Type B pancreatic cell (in vitro differentiated cells): ENCODE measurements around the gene UBE3A. TPM values are rescaled to one million over a fixed set of nuclear protein-coding genes. Genes with fewer than 3 reads are reported as not detected.

Source experiments
- DNase-seq: peaks from one replicate; pipeline ENCODE4 v3.0.0; 2021; ENCODE audit warnings: mixed read lengths; ENCODE audit not compliant: unreplicated experiment; ENCODE audit errors: extremely low spot score
- H3K27ac Mint-ChIP-seq: 2 replicates; pipeline ENCODE4 v1.8.0; 2021; ENCODE audit warnings: mild to moderate bottlenecking, mixed read lengths
- H3K27me3 Mint-ChIP-seq: 2 replicates; pipeline ENCODE4 v1.8.0; 2021; ENCODE audit warnings: mixed read lengths
- H3K36me3 Mint-ChIP-seq: 2 replicates; pipeline ENCODE4 v1.8.0; 2021; ENCODE audit warnings: mixed read lengths
- H3K4me1 Mint-ChIP-seq: one replicate; pipeline ENCODE4 v1.8.0; 2021; ENCODE audit warnings: mixed read lengths; ENCODE audit not compliant: unreplicated experiment
- H3K4me3 Mint-ChIP-seq: 2 replicates; pipeline ENCODE4 v1.8.0; 2021; ENCODE audit warnings: mild to moderate bottlenecking, mixed read lengths
- H3K9me3 Mint-ChIP-seq: 2 replicates; pipeline ENCODE4 v1.8.0; 2021; ENCODE audit warnings: mixed read lengths
- total RNA-seq: library from RNA; stranded (reverse); gene quantifications from 2 replicates; pipeline ENCODE4 v1.2.1, GENCODE V29; 2021; ENCODE audit warnings: low replicate concordance
- TF ChIP-seq, protein P1 (sequence below): fragments of 200-600 bp; sonication (generic); conservative IDR thresholded peaks from 2 replicates; pipeline ENCODE4 v1.5.0; 2021; ENCODE audit warnings: antibody characterized with exemption, mild to moderate bottlenecking

The UBE3A gene
- total RNA-seq, 1 donor from 2014 or later, result 89.0 TPM

DNA sequence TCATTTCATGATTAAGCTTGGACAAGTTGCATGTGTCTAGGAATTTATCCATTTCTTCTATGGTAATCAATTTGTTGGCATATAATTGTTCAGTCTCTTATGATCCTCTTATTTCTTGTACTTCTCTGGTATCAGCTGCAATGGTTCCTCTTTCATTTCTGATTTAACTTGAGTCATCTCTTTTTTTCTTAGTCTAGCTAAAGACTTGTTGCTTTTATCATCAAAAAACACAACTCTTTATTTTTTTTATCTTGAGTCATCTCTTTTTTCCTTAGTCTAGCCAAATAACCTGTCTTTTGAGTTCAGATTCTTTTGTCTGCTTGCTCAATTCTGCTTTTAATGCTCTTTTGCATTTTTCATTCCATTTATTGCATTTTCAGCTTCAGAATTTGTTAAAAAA is 37.3 kb downstream of the UBE3A start:
- no peak overlapping the region for H3K4me3 Mint-ChIP-seq
- H3K9me3 Mint-ChIP-seq, result peaks cover 5% of the 10 kb centered on the region
- TF ChIP-seq, protein P1, sequence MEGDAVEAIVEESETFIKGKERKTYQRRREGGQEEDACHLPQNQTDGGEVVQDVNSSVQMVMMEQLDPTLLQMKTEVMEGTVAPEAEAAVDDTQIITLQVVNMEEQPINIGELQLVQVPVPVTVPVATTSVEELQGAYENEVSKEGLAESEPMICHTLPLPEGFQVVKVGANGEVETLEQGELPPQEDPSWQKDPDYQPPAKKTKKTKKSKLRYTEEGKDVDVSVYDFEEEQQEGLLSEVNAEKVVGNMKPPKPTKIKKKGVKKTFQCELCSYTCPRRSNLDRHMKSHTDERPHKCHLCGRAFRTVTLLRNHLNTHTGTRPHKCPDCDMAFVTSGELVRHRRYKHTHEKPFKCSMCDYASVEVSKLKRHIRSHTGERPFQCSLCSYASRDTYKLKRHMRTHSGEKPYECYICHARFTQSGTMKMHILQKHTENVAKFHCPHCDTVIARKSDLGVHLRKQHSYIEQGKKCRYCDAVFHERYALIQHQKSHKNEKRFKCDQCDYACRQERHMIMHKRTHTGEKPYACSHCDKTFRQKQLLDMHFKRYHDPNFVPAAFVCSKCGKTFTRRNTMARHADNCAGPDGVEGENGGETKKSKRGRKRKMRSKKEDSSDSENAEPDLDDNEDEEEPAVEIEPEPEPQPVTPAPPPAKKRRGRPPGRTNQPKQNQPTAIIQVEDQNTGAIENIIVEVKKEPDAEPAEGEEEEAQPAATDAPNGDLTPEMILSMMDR, result no peak
- DNase-seq, result no peak
- H3K4me1 Mint-ChIP-seq, result peaks cover 6% of the 10 kb centered on the region
- H3K27ac Mint-ChIP-seq, result no peak overlapping the region
- H3K36me3 Mint-ChIP-seq, result peaks cover 70% of the 10 kb centered on the region
- H3K27me3 Mint-ChIP-seq, result no peaks in the 10 kb centered on the region

- Mint-ChIP-seq H3K4me1 (peaks cover 12% of the 10 kb centered on the region), H3K9me3 (peaks cover 5% of the 10 kb centered on the region), H3K27me3 (no peaks in the 10 kb centered on the region), H3K4me3 (no peak overlapping the region), H3K36me3 (peaks cover 47% of the 10 kb centered on the region), H3K27ac (no peak overlapping the region)
- TF ChIP-seq, protein P1, result no peak
- no peak for DNase-seq
Observed at GRCh38 chr15:25397100-25397499, 41.7 kb downstream of the UBE3A start.

DNA sequence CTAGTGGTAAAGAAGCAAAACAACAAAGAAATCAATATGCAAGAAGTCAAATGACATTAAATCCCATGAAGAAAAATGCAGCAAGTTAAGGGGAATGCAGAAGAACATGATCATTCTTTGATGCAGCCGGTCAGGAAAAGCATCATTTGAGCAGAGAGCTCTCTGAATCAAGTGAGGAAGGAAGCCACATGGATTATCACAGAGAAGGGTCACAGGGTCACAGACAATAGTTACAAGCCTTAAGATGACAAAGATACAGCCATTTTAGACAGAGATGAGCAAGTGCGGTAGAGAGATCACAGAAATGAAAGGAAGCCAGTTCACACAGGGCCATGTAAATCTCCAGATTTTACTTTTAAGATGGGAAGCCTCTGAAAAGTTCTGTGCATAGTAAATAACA is 43.9 kb downstream of the UBE3A start:
- Mint-ChIP-seq H3K9me3 (peaks cover 4% of the 10 kb centered on the region), H3K27ac (no peak overlapping the region), H3K4me1 (peaks cover 12% of the 10 kb centered on the region), H3K36me3 (peaks cover 40% of the 10 kb centered on the region), H3K4me3 (no peak overlapping the region), H3K27me3 (no peaks in the 10 kb centered on the region)
- TF ChIP-seq, protein P1, result no peak
- DNase-seq, result no peak

DNA sequence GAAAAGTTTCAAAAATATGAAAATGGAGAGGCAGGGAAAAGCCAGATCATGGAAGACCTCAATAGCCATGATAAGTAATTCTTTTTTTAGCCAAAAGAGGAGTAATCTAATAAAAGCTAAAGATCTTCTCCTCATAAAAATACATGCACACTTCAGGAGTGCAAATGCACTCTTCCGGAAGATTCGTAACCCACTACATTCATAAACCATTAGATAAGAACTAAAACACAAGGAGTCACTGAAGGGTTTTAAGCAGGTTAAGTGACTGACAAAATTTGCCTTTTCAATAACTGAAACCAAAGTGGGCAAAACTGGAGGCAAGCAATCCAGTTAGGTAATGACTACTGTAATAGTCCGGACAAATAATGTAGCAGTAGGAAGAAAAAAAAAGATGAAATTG is 46.0 kb downstream of the UBE3A start:
- peaks cover 12% of the 10 kb centered on the region for H3K4me1 Mint-ChIP-seq
- no peaks in the 10 kb centered on the region for H3K27me3 Mint-ChIP-seq
- TF ChIP-seq, protein P1, result no peak
- H3K9me3 Mint-ChIP-seq, result peaks cover 15% of the 10 kb centered on the region
- no peak for DNase-seq
- H3K36me3 Mint-ChIP-seq, result peaks cover 40% of the 10 kb centered on the region
- no peak overlapping the region for H3K27ac Mint-ChIP-seq
- no peak overlapping the region for H3K4me3 Mint-ChIP-seq

DNA sequence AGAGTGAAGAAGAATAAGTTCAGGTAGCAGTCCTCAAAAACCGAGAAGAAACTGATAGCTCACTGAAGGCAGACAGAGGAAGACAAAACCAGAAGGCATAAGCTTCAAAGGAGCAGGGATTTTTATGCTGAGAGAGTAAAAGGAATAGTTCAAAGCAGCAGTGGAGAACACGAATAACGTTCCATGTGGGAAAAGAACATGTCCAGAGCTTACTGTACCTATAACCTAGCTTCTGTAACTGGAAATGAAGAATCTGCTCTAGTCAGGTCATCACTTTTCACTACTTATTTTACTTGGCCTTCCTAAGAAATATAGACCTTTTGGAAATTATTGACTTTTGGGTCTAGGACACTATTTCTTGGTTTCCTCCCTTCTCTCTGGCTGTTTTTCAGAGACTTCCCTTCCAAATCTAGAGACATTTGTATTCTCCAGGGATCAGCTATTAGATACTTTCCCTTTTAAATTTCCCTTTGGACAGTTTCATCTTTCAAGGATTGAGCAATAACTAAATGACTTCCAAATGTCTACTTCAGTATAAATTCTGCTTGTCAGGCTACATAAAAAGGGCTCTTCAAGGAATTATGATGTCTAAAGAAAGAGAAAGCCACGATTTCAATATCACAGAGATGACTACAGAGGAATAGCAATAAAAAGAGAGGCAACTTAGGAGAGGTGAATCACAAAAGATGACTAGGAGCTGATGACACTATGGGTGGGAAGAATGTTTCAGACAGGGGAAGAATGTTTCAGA is 46.7 kb downstream of the UBE3A start:
- H3K27ac Mint-ChIP-seq, result no peak overlapping the region
- H3K9me3 Mint-ChIP-seq, result peaks cover 17% of the 10 kb centered on the region
- TF ChIP-seq, protein P1, result no peak
- no peak for DNase-seq
- H3K36me3 Mint-ChIP-seq, result peaks cover 38% of the 10 kb centered on the region
- no peak overlapping the region for H3K4me3 Mint-ChIP-seq
- H3K4me1 Mint-ChIP-seq, result peaks cover 6% of the 10 kb centered on the region
- H3K27me3 Mint-ChIP-seq, result no peaks in the 10 kb centered on the region
